ENCODE measurements around the gene KIF18B. TPM values are rescaled to one million over a fixed set of nuclear protein-coding genes. Genes with fewer than 3 reads are reported as not detected.

KIF18B gene
- total and polyA plus RNA-seq, 2 donors (not counting 3 experiments of a cell fraction or from before 2014, with no cell fraction given), result 24.5 to 50.3 TPM

DNA sequence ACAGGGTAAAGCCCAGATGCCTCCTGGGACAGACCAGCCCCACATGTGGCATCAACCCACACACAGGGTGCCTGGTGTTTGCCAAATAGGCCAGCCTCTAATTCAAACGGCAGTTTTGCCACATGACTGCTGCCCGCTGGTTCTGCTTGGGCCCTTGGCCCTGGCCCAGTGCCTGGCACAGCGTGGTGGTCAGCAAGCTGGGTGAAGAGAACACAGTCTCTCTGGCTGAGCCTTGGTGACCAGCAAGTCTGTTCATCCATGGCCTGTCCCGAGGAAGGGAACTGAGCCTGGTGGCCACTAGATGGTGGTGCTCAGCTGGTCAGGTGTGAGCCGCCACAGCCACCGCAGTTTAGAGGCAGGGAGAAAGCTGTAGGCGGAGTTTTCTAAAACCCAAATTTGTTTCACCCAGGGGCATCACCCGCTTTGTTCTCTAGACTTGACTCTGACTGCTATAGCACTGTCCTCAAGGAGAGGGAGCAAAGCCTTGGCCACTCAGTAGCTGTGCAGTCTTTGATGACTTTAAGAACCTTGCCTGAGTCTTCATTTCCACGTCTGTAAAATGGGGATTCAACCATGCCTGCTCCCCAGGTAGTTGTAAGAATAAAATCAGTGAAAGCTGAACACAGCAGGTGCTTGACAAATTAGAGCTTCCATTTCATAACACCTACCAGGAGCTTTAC lies 27.5 kb downstream of the KIF18B start:
- dilution Hi-C loops (cut with MboI; ENCODE audit: extremely low pct_ligation_motif_present, low sequenced_read_pairs), result no loop called here
- no TSS peak for BruUV-seq (replicated peaks)

More for the DNA sequence above, 27.5 kb downstream of the KIF18B start:
- intact Hi-C loops (cut with micrococcal nuclease), result loop anchor here (1.0 kb wide), 4 partner anchors 19 to 213 kb away; no protein-coding TSS in a partner anchor
- CTCF ChIA-PET, result interaction anchor here (0.6 to 9.9 kb wide), 55 partner anchors 9 to 586 kb away, joined by 3 to 331 read pairs (median 5); partner anchors contain the start of genes ACBD4, DCAKD, EFTUD2 and NMT1
- TF ChIP-seq POLR2A (IDR thresholded peaks at IDR 0.05; ENCODE audit: low read depth, low read length) (no peak), GATA2 (IDR thresholded peaks at IDR 0.05; ENCODE audit: insufficient read depth, insufficient read length, low read depth, low read length) (no peak)
- TF ChIP-seq, protein P1, sequence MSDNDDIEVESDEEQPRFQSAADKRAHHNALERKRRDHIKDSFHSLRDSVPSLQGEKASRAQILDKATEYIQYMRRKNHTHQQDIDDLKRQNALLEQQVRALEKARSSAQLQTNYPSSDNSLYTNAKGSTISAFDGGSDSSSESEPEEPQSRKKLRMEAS (IDR thresholded peaks at IDR 0.05; ENCODE audit: insufficient read depth, insufficient read length), result no peak
- TF ChIP-seq, protein P2, sequence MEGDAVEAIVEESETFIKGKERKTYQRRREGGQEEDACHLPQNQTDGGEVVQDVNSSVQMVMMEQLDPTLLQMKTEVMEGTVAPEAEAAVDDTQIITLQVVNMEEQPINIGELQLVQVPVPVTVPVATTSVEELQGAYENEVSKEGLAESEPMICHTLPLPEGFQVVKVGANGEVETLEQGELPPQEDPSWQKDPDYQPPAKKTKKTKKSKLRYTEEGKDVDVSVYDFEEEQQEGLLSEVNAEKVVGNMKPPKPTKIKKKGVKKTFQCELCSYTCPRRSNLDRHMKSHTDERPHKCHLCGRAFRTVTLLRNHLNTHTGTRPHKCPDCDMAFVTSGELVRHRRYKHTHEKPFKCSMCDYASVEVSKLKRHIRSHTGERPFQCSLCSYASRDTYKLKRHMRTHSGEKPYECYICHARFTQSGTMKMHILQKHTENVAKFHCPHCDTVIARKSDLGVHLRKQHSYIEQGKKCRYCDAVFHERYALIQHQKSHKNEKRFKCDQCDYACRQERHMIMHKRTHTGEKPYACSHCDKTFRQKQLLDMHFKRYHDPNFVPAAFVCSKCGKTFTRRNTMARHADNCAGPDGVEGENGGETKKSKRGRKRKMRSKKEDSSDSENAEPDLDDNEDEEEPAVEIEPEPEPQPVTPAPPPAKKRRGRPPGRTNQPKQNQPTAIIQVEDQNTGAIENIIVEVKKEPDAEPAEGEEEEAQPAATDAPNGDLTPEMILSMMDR (IDR thresholded peaks at IDR 0.05; ENCODE audit: extremely low read depth in 1 of 2, insufficient read depth in 1 of 2, low read depth in 1 of 2, low read length in 2 of 2), result peak; percentile 75 to 84
- no peaks in the 10 kb centered on the region for H4K20me1 ChIP-seq (replicated peaks; ENCODE audit: control insufficient read depth, extremely low read depth, insufficient read depth, low read length)
- peak; percentile 76 for DNase-seq (ENCODE audit: low read depth, low spot score)
- no peak overlapping the region for H3K4me3 ChIP-seq (replicated peaks in 1 of 3; ENCODE audit: insufficient read depth in 1 of 3, low read depth in 1 of 3, low read length in 3 of 3)
- H3K9me3 ChIP-seq (replicated peaks; ENCODE audit: control insufficient read depth, insufficient read depth, low read length), result no peaks in the 10 kb centered on the region
- H2AFZ ChIP-seq (ENCODE audit: low read depth, low read length), result no peak overlapping the region
- peaks cover 0 to 11% of the 10 kb centered on the region in 2 experiments for H3K27me3 ChIP-seq (ENCODE audit: control insufficient read depth in 2 of 2, insufficient read depth in 2 of 2, low read length in 2 of 2)
- no peaks in the 10 kb centered on the region for H3K79me2 ChIP-seq (ENCODE audit: control insufficient read depth, insufficient read depth, low read length)
- H3K36me3 ChIP-seq (ENCODE audit: control insufficient read depth in 2 of 2, extremely low read depth in 1 of 2, insufficient read depth in 2 of 2, low read length in 2 of 2), result no peaks in the 10 kb centered on the region
- no peak overlapping the region for H3K9ac ChIP-seq (replicated peaks; ENCODE audit: extremely low read depth, insufficient read depth, low read length)
- no peaks in the 10 kb centered on the region for H3K9me1 ChIP-seq (replicated peaks; ENCODE audit: control insufficient read depth, extremely low read depth, insufficient read depth, low read length)
- FAIRE-seq, result peak; percentile 96
- no peak overlapping the region for H3K4me2 ChIP-seq (ENCODE audit: insufficient read depth, low read length)
- POLR2A ChIA-PET, result no interaction called here
- no peak overlapping the region for H3K27ac ChIP-seq (ENCODE audit: insufficient read depth, low read depth, low read length)
- H3K4me1 ChIP-seq (ENCODE audit: control insufficient read depth, extremely low read depth, insufficient read depth, low read length), result peaks cover 8% of the 10 kb centered on the region

All from endothelial cell of umbilical vein (primary cell).